Gastroesophageal sphincter (tissue), 4 donors: ENCODE data around the gene CACNA1C. TPM values are rescaled to one million over a fixed set of nuclear protein-coding genes. Genes with fewer than 3 reads are reported as not detected.

Experiments used
- ATAC-seq: fragments of 150-250 bp; one replicate; pipeline ENCODE4 v1.9.1; 2016; ENCODE audit warnings: mild to moderate bottlenecking, moderate library complexity
- H3K27ac ChIP-seq, 4 donors: fragments of 200-600 bp; sonication (generic) in 3 of 4; 1 replicate in 3 of 4; 2 replicates in 1 of 4; pipeline ENCODE4 v1.5.1; 2016 to 2019
- H3K27me3 ChIP-seq: fragments of 200-600 bp; sonication (generic); one replicate; pipeline ENCODE4 v1.5.1; 2019
- H3K36me3 ChIP-seq, 2 donors: fragments of 200-600 bp; sonication (generic); one replicate each; pipeline ENCODE4 v1.5.1; 2019; ENCODE audit warnings: control low read depth in 1 of 2
- H3K4me1 ChIP-seq, 3 donors: fragments of 200-600 bp; sonication (generic); 1 replicate in 2 of 3; 2 replicates in 1 of 3; pipeline ENCODE4 v1.5.1; 2016 to 2019; ENCODE audit warnings: control low read depth in 2 of 3
- H3K4me3 ChIP-seq, 2 donors: fragments of 200-600 bp; sonication (generic); one replicate each; pipeline ENCODE4 v1.5.1; 2019; ENCODE audit warnings: mild to moderate bottlenecking in 1 of 2, moderate library complexity in 1 of 2
- H3K9me3 ChIP-seq, 3 donors: fragments of 200-600 bp; sonication (generic); one replicate each; pipeline ENCODE4 v1.5.1; 2017 to 2019; ENCODE audit warnings: control low read depth in 2 of 3
- EP300 ChIP-seq: sonication (generic); formaldehyde crosslinking; IDR thresholded peaks from one replicate; pipeline ENCODE4 v1.6.1; 2017; ENCODE audit warnings: antibody characterized with exemption, mild to moderate bottlenecking
- POLR2A ChIP-seq, 2 donors: fragments of 450-650 bp; IDR thresholded peaks; one replicate each; pipeline ENCODE4 v1.6.1; 2017; ENCODE audit warnings: antibody characterized with exemption in 2 of 2, mild to moderate bottlenecking in 2 of 2, moderate library complexity in 1 of 2
- POLR2AphosphoS5 ChIP-seq: sonication (generic); formaldehyde crosslinking; IDR thresholded peaks from one replicate; pipeline ENCODE4 v1.6.1; 2017; ENCODE audit warnings: antibody characterized with exemption
- WGBS, 2 donors: methylation state at CpG; one replicate each; pipeline ENCODE4 v1.1.5; 2018; ENCODE audit warnings: low coverage in 1 of 2; 5-methylcytosine and 5-hydroxymethylcytosine counted together
- total RNA-seq, 4 donors: library from RNA; depleted of rRNA; stranded (reverse); fragments of >200 nt; gene quantifications; one replicate each; pipeline ENCODE4 v1.1.0, GENCODE V29; 2016
- TF ChIP-seq, protein P1 (sequence below), 4 experiments: fragments of 200-600 bp in 2 of 4; fragments of 450-650 bp in 2 of 4; sonication (generic) in 1 of 4; IDR thresholded peaks; one replicate each; pipeline ENCODE4 v1.5.1; 2017 to 2019; ENCODE audit warnings: antibody characterized with exemption in 4 of 4, mild to moderate bottlenecking in 2 of 4, moderate library complexity in 2 of 4

Gene CACNA1C
- total RNA-seq, 4 donors from 2014 or later, result 22.9 to 96.2 (median 41.4) TPM

GRCh38 chr12:2492236-2492635 is 439.4 kb downstream of the CACNA1C start:
- ATAC-seq, result no peak
- no peaks in the 10 kb centered on the region for H3K27me3 ChIP-seq
- peaks cover 0 to 46% of the 10 kb centered on the region in 2 donors for H3K36me3 ChIP-seq
- 41 to 51% methylated on average over 7 to 10 of the region's 11 CpGs for WGBS, 2 donors
- no peak overlapping the region for H3K4me3 ChIP-seq
- H3K4me1 ChIP-seq, result peaks cover 0 to 44% (median 7%) of the 10 kb centered on the region in 3 donors
- TF ChIP-seq EP300 (no peak), POLR2A (IDR thresholded peaks at IDR 0.05) (no peak)
- TF ChIP-seq, protein P1, sequence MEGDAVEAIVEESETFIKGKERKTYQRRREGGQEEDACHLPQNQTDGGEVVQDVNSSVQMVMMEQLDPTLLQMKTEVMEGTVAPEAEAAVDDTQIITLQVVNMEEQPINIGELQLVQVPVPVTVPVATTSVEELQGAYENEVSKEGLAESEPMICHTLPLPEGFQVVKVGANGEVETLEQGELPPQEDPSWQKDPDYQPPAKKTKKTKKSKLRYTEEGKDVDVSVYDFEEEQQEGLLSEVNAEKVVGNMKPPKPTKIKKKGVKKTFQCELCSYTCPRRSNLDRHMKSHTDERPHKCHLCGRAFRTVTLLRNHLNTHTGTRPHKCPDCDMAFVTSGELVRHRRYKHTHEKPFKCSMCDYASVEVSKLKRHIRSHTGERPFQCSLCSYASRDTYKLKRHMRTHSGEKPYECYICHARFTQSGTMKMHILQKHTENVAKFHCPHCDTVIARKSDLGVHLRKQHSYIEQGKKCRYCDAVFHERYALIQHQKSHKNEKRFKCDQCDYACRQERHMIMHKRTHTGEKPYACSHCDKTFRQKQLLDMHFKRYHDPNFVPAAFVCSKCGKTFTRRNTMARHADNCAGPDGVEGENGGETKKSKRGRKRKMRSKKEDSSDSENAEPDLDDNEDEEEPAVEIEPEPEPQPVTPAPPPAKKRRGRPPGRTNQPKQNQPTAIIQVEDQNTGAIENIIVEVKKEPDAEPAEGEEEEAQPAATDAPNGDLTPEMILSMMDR (IDR thresholded peaks at IDR 0.05), result no peak
- no peak overlapping the region for H3K27ac ChIP-seq
- no peaks in the 10 kb centered on the region for H3K9me3 ChIP-seq

- peaks cover 0 to 44% (median 7%) of the 10 kb centered on the region in 3 donors for H3K4me1 ChIP-seq
- H3K27ac ChIP-seq, result no peak overlapping the region
- H3K36me3 ChIP-seq, result peaks cover 0 to 40% of the 10 kb centered on the region in 2 donors
- TF ChIP-seq POLR2AphosphoS5 (no peak), POLR2A (IDR thresholded peaks at IDR 0.05) (no peak), EP300 (no peak)
- TF ChIP-seq, protein P1 (IDR thresholded peaks at IDR 0.05), result no peak
- no peak overlapping the region for H3K4me3 ChIP-seq
- WGBS, 2 donors, result 90 to 95% methylated on average over 3 to 4 of the region's 16 CpGs
- H3K9me3 ChIP-seq, result no peaks in the 10 kb centered on the region
- H3K27me3 ChIP-seq, result no peaks in the 10 kb centered on the region
- ATAC-seq, result no peak
Measured at GRCh38 chr12:2493086-2493485, 440.3 kb downstream of the CACNA1C start.

- Histone ChIP-seq H3K27ac (peak overlapping the region in 3 of 4 donors; percentile 38 to 53 (median 41)), H3K4me1 (peaks cover 0 to 44% (median 7%) of the 10 kb centered on the region in 3 donors), H3K27me3 (no peaks in the 10 kb centered on the region), H3K36me3 (peaks cover 0 to 33% of the 10 kb centered on the region in 2 donors), H3K4me3 (no peak overlapping the region), H3K9me3 (no peaks in the 10 kb centered on the region)
- WGBS, 2 donors, result 32 to 49% methylated on average over 5 to 8 of the region's 8 CpGs
- TF ChIP-seq POLR2AphosphoS5 (peak; percentile 44), POLR2A (IDR thresholded peaks at IDR 0.05) (no peak)
- peak; percentile 66 for ATAC-seq
Measured at GRCh38 chr12:2494486-2495192, 441.9 kb downstream of the CACNA1C start.

DNA sequence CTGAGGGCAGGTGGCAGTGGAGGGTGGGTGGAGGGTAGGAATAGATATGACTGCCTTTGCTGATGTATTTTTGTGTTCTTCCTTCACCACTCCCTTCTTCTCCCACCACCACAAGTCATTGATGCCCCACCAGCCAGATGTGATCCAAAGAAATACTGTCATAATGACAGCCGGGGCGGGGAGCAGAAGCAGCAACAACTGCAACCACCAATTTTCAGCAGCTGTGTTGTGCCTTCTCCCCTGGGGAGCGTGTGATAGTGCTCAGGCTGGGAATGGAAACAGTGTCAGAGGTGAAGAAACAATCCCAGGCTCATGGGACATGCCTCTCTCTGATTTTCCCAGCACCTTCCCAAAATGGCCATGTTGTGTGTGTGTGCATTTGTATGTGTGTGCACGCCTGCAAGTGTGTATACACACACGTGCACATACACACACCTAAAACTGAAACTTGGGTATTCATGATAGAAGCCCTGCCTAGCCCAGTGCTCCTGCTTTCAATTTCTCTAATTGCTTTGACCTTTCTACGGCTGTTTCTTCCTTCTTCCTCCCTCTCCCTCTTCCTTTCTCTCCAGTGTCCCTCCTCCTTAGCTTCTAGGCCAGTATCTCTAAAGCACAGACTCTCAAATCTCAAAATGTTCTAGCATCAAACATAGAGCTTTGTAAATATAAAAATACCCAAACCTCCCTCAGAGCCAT is 442.8 kb downstream of the CACNA1C start:
- H3K4me3 ChIP-seq, result no peak overlapping the region
- H3K4me1 ChIP-seq, result peaks cover 0 to 42% (median 7%) of the 10 kb centered on the region in 3 donors
- peak overlapping the region in 3 of 4 donors; percentile 38 to 53 (median 41) for H3K27ac ChIP-seq
- no peaks in the 10 kb centered on the region for H3K9me3 ChIP-seq
- TF ChIP-seq POLR2AphosphoS5 (no peak), POLR2A (IDR thresholded peaks at IDR 0.05) (no peak), EP300 (no peak)
- TF ChIP-seq, protein P1 (IDR thresholded peaks at IDR 0.05), result no peak
- ATAC-seq, result no peak
- peaks cover 0 to 41% of the 10 kb centered on the region in 2 donors for H3K36me3 ChIP-seq
- H3K27me3 ChIP-seq, result no peaks in the 10 kb centered on the region
- 64 to 84% methylated on average over 6 of the region's 6 CpGs for WGBS, 2 donors

GRCh38 chr12:2498964-2499500 is 446.2 kb downstream of the CACNA1C start:
- Histone ChIP-seq H3K36me3 (peaks cover 0 to 51% of the 10 kb centered on the region in 2 donors), H3K4me3 (no peak overlapping the region), H3K9me3 (no peaks in the 10 kb centered on the region), H3K27me3 (no peaks in the 10 kb centered on the region), H3K27ac (no peak overlapping the region), H3K4me1 (peaks cover 0 to 28% (median 4%) of the 10 kb centered on the region in 3 donors)
- no peak for TF ChIP-seq POLR2A (IDR thresholded peaks at IDR 0.05)
- TF ChIP-seq EP300, result no peak
- TF ChIP-seq POLR2AphosphoS5, result no peak
- TF ChIP-seq, protein P1 (IDR thresholded peaks at IDR 0.05), result no peak
- 50 to 61% methylated on average over 1 to 3 of the region's 10 CpGs for WGBS, 2 donors
- no peak for ATAC-seq
